GM04503 (cell line): ENCODE results near the gene PILRA.
A peak's percentile ranks its signal among the peaks of the same experiment; 100 is the strongest.
"Not testable (repeated sequence)": the region's sequence is repeated elsewhere in the genome, so short reads cannot be mapped to it uniquely, and the experiment has no call there.

Source experiments
- DNase-seq: peaks from one replicate; pipeline ENCODE4 v3.0.0-alpha.2; 2012; ENCODE audit warnings: low read depth

PILRA gene

DNA sequence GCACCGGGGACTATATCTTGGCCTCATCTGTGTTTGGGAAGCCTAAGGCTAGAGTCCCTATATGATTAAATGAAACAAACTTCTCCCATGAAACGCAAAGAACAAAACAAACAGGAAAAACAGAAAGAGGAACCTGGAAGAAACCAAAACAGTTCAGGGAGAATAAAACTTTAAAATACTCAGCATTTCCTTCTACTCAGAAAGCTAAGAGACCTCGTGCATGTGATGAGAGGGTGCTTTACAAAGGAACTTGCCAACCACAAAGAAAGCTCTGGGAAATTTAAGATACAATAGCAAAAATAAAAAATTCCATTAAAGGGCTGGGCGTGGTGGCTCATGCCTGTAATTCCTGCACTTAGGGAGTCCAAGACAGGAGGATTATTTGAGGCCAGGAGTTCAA lies 6.9 kb downstream of the PILRA start:
- DNase-seq, result no peak

- DNase-seq, result not testable (repeated sequence)
Observed at GRCh38 chr7:100381531-100382233, 8.4 kb downstream of the PILRA start.

GRCh38 chr7:100382234-100382853 lies 9.1 kb downstream of the PILRA start:
- DNase-seq, result not testable (repeated sequence)

DNA sequence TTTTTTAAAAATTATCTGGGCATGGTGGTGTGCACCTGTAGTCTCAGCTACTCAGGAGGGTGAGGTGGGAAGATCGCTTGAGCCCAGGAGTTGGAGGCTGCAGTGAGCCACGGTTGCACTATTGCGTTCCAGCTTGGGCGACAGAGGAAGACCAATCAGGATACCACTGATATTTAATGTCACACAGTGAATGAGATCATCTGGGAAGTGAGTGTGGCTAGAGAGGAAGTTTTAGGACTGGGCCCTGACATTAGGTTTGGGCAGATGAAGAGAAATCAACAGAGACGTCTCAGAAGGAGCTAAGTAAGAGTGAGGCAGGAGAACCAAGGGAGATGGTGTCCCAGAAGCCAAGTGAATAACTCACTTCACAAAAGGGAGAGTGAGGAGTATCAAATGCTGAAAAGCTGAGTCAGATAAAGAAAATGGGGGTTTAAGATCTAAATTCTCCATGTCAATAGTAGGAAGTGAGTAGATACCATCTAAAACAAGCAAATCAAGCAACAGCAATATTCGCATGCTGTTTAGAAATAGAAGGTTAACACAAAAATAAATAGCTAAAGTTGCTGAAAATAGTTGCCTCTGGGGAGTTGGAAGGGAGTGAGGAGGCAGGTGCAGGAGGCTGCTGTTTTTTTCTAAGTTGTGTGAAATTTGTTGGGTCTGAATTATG lies 11.5 kb downstream of the PILRA start:
- DNase-seq, result no peak

DNA sequence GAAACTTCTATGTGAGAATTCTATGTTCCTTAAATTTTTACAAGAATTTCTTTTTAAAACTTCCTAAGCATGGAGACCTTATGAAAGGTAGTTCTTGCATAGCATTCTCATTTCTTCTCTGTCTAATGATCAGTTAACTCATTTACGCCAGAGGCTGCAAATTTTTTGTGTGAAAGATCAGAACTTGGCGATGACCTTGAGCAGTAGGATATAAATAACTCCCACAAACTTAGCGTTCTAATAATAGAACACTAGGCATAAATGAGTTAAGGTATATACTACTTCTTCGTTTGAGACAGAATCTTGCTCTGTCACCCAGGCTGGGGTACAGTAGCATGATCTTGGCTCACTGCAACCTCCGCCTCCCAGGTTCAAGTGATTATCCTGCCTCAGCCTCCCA lies 13.7 kb downstream of the PILRA start:
- no peak for DNase-seq

DNA sequence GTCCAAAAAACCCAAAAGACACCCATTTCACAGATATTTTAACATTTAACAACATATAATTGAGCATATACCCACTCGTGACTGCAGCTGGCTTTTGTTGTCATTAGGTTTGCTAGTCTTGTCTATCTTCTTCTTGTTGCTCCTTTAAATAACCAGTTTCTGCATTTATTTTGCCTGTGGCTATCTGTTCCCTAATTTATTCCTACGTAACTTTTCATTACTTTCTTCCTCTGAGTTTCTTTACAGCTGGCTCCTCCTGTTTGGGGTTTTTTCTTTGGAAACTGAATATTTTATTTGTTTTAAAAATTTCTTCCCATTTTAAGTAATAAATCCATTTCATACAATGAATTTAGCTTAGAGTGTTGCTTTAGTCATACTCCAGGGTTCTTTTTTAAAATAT lies 14.4 kb downstream of the PILRA start:
- no peak for DNase-seq

GRCh38 chr7:100389437-100390088 lies 16.3 kb downstream of the PILRA start:
- DNase-seq, result no peak

- no peak for DNase-seq
Observed at GRCh38 chr7:100390286-100391009, 17.2 kb downstream of the PILRA start.

GRCh38 chr7:100393233-100393905 lies 20.1 kb downstream of the PILRA start:
- no peak for DNase-seq

DNA sequence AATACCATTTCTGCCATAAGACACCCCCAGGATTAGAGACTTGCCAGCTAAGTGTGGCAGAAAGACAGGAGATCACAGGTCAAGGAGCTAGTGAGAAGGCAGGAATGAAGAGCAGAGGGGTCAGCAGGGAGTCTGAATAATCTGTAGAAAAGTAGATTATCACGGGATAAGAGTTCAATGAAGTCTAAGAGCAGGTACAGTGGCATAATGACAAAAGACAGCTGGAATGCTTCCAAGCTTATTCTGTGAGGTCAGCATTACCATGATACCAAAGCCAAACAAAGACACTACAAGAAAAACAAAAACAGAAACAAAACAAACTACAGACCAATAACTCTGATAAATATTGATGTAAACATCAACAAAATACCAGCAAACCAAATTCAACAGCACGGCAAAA lies 20.8 kb downstream of the PILRA start:
- no peak for DNase-seq

DNA sequence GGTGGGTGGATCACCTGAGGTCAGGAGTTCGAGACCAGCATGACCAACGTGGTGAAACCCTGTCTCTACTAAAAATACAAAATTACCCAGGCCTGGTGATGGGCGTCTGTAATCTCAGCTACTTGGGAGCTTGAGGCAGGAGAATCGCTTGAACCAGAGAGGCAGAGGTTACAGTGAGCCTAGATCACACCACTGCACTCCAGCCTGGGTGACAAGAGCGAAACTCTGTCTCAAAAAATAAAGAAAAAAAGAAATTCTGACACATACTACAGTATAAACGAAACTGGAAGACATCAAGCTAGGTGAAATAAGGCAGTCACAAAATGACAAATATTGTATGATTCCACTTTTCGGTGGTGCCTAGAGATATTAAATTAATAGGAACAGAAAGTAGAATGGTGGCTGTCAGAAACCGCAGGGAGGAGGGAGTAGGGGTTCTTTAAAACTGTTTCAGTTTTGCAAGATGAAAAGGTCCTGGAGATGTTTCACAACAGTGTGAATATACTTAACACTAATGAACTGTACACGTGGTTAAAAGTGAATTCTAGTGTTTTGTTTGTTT lies 23.2 kb downstream of the PILRA start:
- DNase-seq, result no peak

GRCh38 chr7:100397315-100398081 lies 24.2 kb downstream of the PILRA start:
- DNase-seq, result no peak

GRCh38 chr7:100398239-100398638 lies 25.0 kb downstream of the PILRA start:
- no peak for DNase-seq

- DNase-seq, result no peak
Observed at GRCh38 chr7:100400041-100400440, 26.8 kb downstream of the PILRA start.

DNA sequence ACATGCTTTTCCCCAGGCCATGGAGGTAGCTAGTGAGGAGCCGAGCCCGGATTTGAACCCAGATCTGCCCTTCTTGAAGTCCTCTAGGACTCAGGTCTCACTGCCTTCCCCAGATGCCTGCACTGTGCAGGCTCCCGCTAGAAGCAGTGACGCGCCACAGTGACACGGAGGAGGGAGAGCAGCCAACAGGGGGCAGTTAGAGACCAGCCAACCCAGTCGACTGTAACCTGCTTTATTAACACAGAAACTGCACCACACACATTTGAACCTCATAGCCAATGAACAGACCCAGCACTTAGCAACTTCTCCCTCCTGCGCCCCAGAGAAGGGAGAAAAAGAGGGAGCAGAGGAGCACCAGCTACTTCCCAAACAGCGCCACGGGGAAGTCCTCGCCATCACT lies 27.4 kb downstream of the PILRA start:
- no peak for DNase-seq

DNA sequence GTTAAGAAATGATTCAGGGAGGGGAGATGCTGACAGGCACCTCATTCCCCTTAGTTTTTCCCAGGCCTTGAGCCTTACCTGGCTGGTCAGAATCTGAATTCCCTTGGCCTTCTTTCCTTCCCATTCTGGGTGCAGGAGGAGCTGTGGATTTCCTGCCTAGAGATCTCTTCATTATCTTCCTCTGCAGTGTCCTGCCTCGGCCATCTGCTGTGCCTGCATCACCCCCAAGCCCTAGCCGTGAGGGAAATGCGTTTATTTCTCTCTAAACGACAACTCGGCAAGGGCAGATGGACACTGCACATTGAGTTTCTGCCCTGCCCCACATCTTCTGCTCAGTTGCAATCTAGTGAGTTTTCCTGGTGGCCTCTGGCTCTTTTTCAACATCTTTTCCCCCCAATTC lies 28.5 kb downstream of the PILRA start:
- DNase-seq, result no peak

GRCh38 chr7:100402241-100402640 lies 29.0 kb downstream of the PILRA start:
- DNase-seq, result no peak

GRCh38 chr7:100406767-100407166 lies 33.5 kb downstream of the PILRA start:
- DNase-seq, result peak; percentile 20

DNA sequence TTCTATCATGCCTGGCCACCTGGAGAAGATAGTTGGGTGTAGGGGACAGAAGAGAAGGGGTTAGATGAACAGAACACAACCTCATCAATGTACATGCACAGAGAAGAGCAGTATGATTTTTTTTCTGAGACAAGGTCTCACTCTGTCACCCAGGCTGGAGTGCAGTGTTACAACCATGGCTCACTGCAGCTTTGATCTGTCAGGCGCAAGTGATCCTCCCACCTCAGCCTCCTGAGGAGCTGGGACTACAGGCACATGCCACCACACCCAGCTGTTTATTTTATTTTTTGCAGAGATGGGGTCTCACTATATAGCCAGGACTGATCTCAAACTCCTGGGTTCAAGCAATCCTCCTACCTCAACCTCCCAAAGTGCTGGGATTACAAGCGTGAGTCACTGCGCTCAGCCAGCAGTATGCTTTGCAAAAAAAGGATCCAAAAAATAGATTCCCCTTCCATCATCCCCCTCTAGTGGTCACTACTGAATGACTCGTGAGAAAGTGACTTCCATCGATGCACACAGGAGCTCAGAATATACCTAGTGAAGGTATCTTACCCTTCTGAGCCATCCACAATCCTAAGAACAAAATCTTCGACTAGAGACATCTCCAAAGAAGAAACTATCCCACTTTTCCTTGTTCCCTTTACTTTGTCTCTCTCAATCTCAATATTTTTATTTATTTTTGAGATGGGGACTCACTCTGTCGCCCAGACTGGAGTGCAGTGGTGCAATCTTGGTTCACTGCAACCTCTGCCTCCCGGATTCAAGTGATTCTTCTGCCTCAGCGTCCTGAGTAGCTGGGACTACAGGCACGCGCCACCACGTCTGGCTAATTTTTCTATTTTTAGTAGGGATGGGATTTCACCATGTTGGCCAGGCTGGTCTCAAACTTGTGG lies 34.2 kb downstream of the PILRA start:
- peak; percentile 34 for DNase-seq
